ENCODE measurements around the gene ZNF525. TPM values are rescaled to one million over a fixed set of nuclear protein-coding genes. Genes with fewer than 3 reads are reported as not detected.

The ZNF525 gene
- total RNA-seq, 1 donor from 2014 or later: 16.3 TPM

GRCh38 chr19:53431399-53432087 lies 66.0 kb downstream of the ZNF525 start, which contains the start of gene ZNF761:
TSS of gene ZNF761 (plus strand) at chr19:53431984. CDS start at chr19:53447269, 15,285 bp downstream.
- H3K4me3 ChIP-seq (ENCODE audit: low read depth, low read length): peak within 1 kb of the TSS; percentile 91
- peak; percentile 23 for TF ChIP-seq CTCF (conservative IDR thresholded peaks at IDR 0.05; ENCODE audit: low read depth, low read length)

GRCh38 chr19:53432088-53432661 lies 66.7 kb downstream of the ZNF525 start:
- peak overlapping the region; percentile 91 for H3K4me3 ChIP-seq (ENCODE audit: low read depth, low read length)
- TF ChIP-seq CTCF (conservative IDR thresholded peaks at IDR 0.05; ENCODE audit: low read depth, low read length): no peak
- DNase-seq (ENCODE audit: low read depth): no peak

More at GRCh38 chr19:53431399-53432087, 66.0 kb downstream of the ZNF525 start, which contains the start of gene ZNF761:
- peak; percentile 49 for DNase-seq (ENCODE audit: low read depth)

Other genes with a start within 250 kb of the ZNF525 start
- gene ZNF415, start 232.8 kb upstream of the ZNF525 start, total RNA-seq: 2.2 and 3.1 TPM in 2 replicates
- gene ZNF347, start 206.7 kb upstream of the ZNF525 start, total RNA-seq: 4.3 and 8.8 TPM in 2 replicates
- gene ZNF665, start 172.3 kb upstream of the ZNF525 start, total RNA-seq: 2.2 and 10.8 TPM in 2 replicates
- gene ZNF677, start 110.8 kb upstream of the ZNF525 start, total RNA-seq: 8.5 and 25.3 TPM in 2 replicates
- not detected in 2 replicates for gene VN1R2, start 107.4 kb upstream of the ZNF525 start, total RNA-seq
- gene VN1R4, start 98.0 kb upstream of the ZNF525 start, total RNA-seq: not detected in 2 replicates
- gene ZNF845, start 32.0 kb upstream of the ZNF525 start, total RNA-seq: 4.5 and 4.6 TPM in 2 replicates
- 5.1 and 5.5 TPM in 2 replicates for gene ZNF765, start 29.4 kb downstream of the ZNF525 start, total RNA-seq
- 4.4 and 6.1 TPM in 2 replicates for gene ZNF761, start 66.3 kb downstream of the ZNF525 start, total RNA-seq
- gene ZNF813, start 102.0 kb downstream of the ZNF525 start, total RNA-seq: 2.6 and 4.6 TPM in 2 replicates
- gene ZNF331, start 172.4 kb downstream of the ZNF525 start, total RNA-seq: 5.3 and 6.1 TPM in 2 replicates